HG02852 (cell line): ENCODE results near the gene IRS1.
"Not testable (repeated sequence)": the region's sequence is repeated elsewhere in the genome, so short reads cannot be mapped to it uniquely, and the experiment has no call there.

Experiments used
- ATAC-seq: cut with Tn5 transposase; IDR thresholded peaks from one replicate; pipeline ENCODE4 v1.9.1; 2021; ENCODE audit warnings: mild to moderate bottlenecking, moderate library complexity; ENCODE audit not compliant: unreplicated experiment

IRS1 gene, protein sequence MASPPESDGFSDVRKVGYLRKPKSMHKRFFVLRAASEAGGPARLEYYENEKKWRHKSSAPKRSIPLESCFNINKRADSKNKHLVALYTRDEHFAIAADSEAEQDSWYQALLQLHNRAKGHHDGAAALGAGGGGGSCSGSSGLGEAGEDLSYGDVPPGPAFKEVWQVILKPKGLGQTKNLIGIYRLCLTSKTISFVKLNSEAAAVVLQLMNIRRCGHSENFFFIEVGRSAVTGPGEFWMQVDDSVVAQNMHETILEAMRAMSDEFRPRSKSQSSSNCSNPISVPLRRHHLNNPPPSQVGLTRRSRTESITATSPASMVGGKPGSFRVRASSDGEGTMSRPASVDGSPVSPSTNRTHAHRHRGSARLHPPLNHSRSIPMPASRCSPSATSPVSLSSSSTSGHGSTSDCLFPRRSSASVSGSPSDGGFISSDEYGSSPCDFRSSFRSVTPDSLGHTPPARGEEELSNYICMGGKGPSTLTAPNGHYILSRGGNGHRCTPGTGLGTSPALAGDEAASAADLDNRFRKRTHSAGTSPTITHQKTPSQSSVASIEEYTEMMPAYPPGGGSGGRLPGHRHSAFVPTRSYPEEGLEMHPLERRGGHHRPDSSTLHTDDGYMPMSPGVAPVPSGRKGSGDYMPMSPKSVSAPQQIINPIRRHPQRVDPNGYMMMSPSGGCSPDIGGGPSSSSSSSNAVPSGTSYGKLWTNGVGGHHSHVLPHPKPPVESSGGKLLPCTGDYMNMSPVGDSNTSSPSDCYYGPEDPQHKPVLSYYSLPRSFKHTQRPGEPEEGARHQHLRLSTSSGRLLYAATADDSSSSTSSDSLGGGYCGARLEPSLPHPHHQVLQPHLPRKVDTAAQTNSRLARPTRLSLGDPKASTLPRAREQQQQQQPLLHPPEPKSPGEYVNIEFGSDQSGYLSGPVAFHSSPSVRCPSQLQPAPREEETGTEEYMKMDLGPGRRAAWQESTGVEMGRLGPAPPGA (N-terminal part only)

DNA sequence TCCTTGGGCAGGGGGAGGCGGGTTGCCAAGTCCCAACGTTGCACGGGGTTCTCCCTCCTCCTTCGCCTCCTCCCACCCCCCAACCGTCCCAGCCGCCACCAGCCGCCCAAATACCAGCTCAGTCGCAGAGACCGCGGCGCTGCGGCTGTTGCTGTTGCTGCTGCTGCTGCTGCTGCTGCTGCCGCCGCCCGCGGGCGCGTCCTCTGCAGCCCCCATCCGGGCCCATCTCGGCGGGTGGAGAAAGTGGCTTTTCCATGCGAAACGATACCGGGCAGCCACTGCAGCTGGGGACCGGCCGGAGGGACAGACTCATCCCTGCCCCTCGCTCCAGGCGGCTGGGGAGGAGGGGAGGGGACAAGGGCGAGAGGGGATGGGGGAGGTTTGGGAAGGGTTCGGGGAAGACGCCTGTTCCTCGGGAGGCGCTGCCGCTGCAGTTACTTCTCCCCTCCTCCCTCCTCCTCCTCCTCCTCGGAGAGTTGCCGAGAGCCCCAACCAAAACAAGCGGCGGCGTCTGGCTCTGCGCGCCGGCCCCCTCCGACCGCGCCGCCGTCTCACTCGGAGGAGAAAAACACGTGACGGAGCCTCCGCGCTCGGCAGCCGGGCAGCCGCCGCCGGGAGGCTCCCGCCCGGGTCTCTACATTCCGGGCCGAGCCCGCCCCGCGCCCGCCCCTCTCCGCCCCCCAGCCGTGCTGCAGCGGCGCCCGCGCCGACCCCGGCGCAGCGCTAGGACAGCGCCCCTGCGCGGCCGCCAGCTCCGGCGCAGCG is at the start of gene IRS1:
IRS1 (minus strand) TSS at position 610 of the 765 bp plus-strand sequence. CDS start 1,082 bp downstream, outside the sequence.
- ATAC-seq, result peak; percentile 38

GRCh38 chr2:226849349-226849748 is 49.7 kb upstream of the IRS1 start:
- no peak for ATAC-seq

DNA sequence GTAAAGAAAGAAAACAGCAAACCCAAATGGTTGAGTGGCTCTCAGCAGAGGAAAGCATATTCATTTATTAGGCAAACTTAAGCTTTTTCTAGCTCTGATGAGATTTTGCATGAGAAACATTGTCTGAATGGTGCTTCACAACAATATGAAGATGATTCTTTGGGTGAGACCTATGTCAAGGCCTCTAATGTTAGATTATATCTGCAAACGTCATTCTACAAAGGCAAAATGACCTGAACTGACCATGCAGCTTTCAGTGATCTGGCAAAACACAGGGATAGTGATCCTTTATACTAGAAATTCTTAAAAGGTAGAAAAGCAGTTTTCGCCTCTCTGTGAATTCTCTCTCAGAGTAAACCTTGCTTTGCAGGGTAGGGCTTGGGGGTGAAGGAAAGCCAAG is 47.9 kb upstream of the IRS1 start:
- no peak for ATAC-seq

DNA sequence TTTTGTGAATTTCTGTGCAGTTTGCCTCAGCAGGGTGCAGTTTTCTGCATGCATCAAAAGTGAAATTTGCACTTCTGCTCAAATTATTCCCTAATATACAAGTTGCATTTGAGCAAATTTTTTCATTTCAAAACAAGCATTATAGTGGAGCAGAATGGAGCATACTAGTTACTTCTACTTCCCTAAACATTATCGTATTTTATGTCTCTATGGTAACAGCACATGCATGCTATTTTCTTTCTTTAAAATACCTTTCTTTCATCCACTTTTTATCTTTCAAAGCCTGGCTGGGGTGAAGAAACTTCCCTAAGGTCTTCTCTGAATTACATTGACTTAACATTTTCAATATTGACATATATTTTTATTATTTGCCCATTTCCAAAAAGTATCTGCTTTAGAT is 47.5 kb upstream of the IRS1 start:
- no peak for ATAC-seq

DNA sequence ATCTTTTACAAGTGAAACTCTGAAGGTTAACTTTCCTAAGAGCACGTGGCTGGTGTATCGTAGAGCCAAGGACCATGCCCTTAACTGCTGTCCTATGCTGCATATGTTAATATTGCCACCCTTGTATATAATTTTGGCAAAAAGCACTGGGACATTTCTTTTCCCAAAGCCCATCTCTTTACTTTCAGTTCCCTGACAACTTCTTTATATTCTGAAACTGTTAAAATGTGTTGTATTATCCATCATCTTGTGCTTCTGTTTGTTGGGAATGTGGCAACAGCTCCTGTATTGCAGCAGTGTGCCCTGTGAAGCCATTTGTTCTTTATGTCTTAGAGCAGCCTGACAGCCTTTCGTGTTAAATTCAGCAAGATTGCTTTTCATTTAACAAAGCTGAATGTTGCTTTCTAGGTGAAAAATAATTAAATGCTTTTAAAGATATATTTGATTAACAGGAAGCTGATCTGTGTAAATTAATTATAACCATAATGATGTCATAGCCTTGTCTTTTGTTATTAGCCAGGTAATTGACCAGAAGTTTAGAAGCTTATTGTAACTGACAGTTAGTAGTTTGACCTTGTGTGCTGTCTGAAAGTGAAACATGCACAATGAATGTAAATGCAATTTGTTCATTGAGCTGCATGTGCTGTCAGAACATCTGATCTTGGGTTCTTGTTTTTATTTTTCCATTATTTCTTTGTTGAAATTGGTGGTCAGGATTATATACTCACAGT is 45.9 kb upstream of the IRS1 start:
- peak; percentile 57 for ATAC-seq

DNA sequence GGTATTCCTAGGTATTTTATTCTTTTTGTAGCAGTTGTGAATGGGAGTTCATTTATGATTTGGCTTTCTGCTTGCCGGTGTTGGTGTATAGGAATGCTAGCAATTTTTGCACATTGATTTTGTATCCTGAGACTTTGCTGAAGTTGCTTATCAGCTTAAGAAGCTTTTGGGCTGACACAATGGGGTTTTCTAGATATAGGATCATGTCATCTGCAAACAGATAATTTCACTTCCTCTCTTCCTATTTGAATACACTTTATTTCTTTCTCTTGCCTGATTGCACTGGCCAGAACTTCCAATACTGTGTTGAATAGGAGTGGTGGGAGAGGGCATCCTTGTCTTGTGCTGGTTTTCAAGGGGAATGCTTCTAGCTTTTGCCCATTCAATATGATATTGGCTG is 43.4 kb upstream of the IRS1 start:
- ATAC-seq, result not testable (repeated sequence)

DNA sequence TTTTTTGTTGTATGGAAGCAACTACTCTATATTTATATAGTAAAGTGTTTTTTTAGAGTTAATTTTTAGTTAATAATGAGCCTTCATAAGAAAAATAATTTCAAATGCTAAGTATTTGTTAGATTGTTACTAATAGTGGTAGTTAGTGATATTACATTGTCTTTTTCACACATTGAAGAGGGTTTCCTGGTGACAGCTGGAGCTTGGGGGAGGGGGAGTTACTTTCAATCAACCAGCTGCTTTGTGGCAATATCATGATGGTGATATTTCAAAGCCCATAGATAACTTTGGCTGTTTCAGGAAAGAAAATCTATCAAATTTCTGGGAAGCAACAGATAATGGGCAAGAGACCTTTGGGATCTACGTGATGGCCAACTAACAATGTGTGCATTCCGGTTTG is 40.3 kb upstream of the IRS1 start:
- ATAC-seq, result no peak

DNA sequence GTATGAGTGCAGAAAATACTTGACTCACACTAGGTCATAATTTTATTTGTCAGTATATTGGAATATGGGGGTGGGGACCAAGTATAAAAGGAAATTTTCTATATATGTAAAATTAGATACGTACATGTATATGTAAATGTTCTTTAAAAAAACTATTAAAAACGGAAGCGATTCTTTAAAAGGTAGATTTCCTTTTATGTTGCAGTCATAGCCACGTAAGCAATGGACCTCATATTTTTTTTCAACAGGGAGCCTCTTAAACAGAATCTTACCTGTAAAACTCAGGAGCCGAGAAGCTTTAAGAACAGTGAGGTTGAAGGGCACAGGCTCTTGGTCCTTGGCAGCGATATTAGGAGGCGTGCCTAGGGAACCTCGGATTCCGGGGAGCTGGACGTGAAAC is 39.5 kb upstream of the IRS1 start:
- no peak for ATAC-seq

DNA sequence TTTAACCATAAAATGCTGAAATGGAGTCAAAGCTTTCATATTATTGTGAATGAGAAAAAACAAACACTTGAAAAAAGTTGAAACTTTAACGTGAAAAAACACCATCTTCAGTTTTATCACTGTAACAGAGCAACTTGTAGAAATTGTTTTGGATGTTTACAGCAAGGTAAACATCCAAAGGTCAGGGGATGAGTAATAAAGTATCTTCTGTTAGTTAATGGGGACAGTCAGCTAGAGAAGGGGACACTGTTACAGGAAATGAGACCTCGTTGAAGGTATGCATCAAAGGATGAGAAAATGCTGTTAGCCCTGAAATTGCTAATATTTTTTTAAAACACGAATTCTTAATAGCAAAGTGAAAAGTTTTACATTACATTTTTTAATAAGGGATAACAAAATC is 39.1 kb upstream of the IRS1 start:
- no peak for ATAC-seq

DNA sequence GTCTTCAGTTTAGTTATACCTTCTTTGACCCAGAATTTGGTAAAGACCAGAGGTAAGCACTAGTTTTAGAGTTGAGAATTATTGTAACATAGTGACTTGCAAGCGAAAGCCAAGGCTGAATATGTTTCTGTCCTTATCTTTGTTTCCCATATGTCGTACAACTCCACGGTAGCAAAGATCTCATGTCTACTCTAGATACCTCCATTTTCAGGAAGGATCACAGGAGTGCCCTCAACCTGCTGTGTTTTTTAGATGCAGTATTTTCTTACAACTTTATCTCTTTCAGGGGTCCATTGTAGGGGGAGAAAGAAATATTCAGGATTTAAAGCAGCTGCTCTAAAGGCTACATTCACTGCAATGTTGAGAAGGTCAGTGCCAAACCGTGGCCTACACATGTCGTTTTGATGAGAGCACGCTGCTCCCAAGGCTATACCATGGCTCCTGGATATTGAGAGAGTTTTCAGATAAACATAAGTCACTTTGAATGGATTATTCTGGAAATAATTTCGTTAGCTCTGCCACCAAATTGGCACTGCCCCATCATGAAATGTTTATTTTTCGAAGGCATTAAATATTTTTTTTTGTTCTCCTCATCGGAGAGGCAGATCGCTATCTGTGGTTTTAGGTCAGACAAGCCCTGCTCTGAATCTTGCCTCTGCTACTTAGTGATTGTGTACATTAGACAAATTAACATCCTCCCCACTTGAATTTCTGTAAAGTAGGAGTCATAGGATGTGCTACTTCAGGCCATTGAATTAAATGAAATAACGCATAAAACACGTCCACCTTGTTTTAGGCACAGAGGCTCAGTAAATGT is 38.4 kb upstream of the IRS1 start:
- ATAC-seq, result no peak

DNA sequence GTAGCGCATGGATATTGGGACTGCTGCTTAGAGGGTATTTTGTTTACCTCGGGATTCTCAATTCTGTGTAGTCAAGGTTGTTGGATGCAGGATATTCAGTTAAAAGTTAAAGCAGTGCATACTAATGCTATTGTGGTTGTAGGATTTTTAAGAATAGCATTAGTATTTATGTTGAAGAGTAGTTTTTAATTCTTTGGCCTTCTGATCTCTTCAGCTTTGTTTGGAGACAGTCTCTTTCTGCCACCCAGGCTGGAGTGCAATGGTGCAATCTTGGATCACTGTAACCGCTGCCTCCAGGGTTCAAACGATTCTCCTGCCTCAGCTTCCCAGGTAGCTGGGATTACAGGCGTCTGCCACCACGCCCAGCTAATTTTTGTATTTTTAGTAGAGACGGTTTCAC is 37.7 kb upstream of the IRS1 start:
- ATAC-seq, result no peak

GRCh38 chr2:226836548-226836885 is 36.9 kb upstream of the IRS1 start:
- peak; percentile 4 for ATAC-seq

- peak; percentile 81 for ATAC-seq
Measured at GRCh38 chr2:226835796-226836547, 36.4 kb upstream of the IRS1 start, which contains the start of gene RHBDD1. RHBDD1 (plus strand) TSS chr2:226836054; CDS start chr2:226864694, 28,640 bp downstream.

DNA sequence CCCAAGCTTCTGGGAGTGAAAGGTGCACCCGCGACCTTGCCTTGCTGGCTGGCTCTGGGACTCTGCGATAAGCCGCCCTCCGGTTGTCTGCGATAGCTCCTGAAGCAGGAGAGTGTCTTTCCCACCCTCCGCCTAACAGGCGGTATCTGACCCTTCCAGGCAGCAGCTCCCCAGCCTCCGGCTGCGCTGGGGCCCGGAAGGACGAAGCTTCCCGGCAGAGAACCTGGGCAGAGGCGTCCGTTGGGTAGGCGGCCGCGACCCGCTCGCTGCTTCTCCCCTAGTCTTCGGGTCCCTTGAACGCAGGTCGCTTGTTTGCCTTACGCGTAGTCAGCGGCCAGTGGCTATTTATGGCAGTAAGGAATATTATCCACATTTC is 35.8 kb upstream of the IRS1 start:
- ATAC-seq, result peak; percentile 24

DNA sequence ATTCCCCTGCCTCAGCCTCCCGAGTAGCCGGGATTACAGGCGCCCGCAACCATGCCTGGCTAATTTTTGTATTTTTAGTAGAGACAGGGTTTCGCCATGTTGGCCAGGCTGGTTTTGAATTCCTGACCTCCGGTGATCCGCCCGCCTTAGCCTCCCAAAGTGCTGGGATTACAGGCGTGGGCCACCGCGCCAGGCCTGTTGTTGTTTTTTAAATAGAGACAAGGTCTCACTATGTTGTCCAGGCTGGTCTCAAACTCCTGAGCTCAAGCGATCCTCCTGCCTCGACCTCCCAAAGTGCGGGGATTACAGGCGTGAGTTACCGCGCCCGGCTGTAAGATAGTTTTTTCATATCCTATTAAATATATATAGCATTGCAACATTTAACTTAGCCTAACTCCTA is 35.3 kb upstream of the IRS1 start:
- not testable (repeated sequence) for ATAC-seq

DNA sequence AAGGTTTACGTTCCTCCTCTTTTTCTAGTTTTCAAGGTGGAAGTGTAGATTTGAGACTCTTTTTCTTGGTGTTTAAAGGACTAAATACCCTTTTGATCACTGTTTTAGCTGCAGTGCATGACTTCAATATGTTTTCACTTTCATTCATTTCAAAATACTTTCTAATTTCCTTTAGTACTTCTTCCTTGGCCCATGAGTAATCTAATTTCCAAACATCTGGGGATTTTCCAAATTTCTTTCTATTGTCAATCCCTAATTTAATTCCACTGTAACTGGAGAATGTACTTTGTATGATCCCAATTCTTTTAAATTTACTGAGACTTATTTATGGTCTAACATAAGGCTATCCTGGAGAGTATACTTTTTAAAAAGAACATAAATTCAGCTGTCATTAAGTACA is 32.4 kb upstream of the IRS1 start:
- no peak for ATAC-seq

- no peak for ATAC-seq
Measured at GRCh38 chr2:226831266-226831665, 31.6 kb upstream of the IRS1 start.

DNA sequence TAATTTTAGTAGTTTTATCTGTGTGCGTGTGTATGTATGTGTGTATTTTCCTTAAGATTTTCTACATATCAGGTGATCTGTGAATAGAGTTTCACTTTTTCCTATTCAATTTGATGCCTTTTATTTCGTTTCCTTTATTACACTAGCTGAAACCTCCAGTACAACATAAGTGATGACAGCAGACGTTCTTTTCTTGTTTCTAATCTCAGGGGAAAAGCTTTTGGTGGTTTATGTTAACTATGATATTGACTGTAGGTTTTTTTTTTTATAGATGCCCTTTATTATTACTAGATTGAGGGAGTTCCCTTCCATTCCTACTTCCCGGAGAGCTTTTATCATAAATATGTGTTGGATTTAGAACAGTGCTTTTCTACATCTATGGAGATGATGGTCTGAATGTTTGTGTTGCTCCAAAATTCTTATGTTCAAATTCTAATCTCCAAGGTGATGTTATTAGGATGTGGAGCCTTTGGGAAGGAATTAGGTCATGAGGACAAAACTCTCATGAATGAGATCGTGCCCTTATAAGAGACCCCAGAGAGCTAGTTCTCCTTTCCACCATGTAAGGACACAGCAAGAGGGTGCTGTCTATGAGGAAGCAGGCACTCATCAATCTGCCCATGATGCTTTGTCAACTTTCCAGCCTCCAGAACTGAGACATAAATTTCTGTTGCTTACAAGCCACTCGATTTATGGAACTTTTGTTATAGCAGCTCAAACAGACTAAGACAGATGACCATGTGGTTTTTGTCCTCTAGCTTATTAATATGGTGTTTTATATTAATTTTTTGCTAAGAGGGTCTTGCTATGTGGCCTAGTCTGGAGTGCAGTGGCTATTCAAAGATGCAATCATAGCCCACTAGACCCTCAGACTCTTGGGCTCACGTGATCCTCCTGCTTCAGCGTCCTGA is 30.4 kb upstream of the IRS1 start:
- no peak for ATAC-seq
